NCI-H2107 (cell line): ENCODE results near the gene KIAA0513.

Source experiments
- DNase-seq: peaks from one replicate; lab custom pipeline; 2025; lab: John Stamatoyannopoulos, UW

Gene KIAA0513

DNA sequence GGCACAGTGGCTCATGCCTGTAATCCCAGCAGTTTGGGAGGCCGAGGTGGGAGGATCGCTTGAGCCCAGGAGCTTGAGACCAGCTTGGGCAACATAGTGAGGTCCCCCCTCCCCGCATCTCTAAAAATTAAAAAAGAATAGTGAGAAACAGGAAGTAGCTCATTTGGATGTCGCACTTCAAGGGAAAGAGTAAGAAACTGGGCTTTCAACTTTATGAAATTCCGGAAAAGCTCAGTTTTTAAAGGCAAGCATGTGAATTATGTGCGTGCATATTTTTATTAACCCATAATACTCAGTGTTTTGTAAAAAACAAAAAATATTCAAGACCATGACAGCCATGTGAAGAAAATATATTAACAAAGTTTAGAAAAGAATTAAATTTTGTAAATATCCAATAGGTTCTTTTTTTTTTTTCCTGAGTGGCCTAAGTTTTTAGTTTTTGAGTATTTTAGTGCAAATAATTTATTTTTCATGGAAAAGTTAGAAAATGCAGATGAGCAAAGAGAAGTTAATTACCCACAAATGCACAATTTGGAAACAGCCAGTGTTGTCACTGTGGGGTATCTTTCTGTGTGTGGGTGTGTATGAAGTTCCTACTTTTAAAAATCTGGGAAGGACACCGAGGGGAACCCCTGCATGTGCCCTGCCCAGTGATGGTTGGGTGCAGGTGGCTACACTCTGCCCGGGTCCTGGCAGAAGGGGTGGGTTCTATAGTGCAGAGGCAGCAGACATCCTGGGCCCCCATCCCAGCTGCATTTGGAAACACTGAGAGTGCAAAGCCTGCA is 44.7 kb downstream of the KIAA0513 start:
- no peak for DNase-seq

DNA sequence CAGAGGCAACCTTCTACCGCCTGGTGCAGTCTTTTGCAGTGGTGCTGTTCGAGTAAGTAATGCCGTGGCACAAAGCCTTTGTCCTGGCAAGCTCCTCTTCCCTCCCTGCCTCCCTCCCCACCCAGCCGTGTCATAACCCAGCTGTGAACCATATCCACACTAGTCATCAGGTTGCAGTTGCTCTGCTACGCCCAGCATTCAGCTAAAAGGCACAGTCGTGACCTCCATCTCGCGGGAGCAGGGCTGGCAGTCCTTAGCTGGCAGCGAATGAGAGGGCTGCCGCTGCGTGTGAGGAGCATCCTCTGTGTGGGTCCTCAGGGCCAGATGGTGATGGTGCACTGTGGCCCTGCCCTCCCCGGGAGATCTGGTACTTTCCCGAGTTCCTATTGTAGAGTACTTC is 45.4 kb downstream of the KIAA0513 start:
- DNase-seq = no peak

DNA sequence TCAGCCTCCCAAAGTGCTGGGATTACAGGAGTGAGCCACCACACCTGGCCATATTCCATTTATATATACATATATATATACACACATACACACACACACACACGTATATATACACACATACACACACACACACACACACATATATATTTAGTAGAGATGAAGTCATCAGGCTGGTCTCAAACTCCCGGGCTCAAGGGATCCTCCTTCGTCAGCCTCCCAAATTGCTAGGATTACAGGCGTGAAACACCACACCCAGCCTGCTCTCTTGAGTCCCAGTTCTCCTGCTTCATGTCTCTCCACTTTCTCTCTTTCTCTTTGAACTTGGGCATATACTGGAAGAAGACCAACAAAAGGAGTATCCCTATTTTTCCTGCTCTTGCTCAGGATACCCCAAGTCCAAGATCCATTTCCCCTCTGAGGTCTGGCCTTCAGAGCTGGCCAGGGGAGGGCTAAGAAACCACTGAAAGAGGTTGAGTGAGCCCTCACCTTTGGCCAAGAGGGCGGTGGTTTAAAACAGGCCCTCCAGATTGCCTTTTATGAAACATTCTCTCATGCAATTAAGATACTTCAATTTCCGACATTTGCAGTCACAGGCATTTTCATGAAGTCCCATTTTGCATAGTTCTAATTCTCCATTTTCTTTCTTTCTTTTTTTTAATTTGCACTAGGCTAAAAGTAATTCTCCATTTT is 46.8 kb downstream of the KIAA0513 start:
- no peak for DNase-seq

DNA sequence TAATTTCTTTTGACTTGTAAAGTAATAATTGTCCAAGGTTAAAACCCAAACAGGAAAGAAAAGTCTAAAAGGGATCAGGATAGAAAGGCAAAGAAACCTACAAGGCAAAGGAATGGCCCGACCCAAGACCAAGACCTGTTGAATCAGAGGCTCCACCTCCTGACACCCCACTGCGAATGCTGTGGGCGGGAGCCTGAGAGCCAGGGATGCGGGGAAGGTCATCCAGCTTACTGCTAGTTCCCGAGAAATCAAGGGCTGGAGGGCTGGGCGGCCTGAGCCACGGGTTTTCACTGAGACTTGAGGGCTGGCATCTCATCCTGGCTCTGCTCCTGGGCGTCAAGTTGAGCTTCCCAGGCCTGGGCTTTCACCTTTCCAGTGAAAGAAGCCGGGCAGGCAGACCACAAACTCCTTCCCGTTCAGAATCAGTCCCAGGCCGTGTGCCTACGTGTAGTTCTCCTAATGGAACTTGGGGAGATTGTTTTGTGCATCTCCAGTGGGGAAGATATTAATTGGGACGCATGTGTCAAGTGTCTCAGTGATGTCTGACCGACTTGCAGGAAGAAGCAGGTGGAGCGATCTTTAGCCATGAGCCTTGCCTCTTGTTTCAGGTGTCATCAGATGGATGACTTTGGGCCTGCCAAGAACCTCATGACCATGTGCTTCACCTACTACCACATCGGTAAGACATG is 47.8 kb downstream of the KIAA0513 start:
- no peak for DNase-seq

DNA sequence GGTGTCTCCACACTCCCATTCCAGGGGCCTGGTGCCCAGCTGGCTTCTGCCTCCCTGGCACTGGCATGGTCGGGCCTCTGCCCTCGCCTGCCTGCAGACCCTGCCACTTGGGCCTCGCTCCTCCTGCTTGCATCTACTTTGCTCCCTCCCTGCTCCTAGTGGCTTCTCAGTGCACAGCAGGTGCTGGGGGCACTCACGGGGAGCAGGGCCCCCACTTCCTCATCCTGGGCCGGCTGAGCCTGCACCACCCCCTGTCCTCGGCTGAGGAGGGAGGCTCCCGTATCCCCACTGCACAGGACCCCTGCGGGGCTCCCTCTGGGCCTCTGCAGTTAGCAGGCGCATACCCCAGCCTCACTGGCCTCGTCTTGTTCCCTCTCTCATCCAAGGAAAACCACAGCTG is 49.4 kb downstream of the KIAA0513 start:
- no peak for DNase-seq

DNA sequence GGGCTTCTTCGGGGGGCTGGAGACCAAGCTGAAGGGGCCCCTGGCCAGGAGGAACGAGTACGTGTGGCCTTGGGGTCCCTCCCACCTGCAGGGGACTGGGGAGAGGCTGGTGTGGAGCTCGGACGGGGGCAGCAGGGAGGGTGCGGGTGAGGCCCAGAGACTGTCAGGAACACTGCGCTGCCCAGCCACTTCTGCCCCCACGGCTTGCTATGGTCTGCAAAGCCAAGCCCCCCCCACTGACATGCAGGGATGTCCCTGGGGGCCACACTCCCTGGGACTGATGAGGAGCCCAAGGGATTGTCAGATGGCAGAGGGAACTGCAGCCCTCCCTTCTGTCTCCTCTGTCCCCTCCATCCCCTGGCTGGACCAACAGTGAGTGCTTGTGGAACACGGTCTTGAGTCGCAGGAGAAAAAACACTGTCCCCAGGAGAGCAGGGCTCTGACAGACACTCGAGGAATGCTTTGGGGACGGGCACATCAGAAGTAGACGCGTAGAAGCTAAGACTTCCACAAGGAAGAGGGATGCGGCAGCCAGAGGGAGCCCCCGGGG is 50.1 kb downstream of the KIAA0513 start:
- DNase-seq = no peak

DNA sequence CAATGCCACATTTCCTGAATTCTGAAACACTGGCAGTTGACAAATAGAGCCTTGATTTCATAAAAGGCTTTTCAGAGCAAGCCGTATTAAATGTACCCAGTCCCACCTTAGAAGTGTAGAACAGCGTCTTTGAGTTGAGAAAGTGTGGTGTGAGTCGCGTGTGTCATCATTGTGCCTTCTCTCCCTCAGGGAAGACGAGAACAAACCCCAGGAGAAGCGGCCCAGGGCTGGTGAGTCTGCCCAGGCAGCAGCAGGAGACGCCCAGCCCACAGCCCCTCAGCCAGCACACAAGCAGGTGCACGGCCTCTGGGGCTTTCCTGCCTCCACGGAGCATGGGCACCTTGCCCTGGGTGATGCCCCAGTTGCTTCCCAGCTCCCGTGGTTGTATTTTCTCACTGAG is 50.6 kb downstream of the KIAA0513 start:
- no peak for DNase-seq

DNA sequence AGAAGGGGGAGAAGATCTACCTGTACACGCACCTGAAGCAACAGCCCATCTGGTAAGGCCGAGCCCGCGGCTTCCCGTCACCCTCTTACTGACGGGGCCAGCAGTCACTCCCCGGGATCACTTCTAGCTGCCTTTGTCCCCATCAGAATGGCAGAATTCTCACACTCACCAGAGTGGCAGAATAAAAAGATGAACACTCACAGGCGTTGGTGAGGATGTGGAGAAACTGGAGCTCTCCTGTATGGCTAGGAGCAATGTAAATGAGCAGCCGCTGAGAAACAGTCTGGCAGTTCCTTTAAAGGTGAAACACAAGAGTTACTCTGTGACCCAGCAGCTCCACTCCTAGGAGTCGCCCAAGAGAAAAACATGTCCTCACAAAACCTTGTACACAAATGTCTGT is 51.4 kb downstream of the KIAA0513 start:
- no peak for DNase-seq

DNA sequence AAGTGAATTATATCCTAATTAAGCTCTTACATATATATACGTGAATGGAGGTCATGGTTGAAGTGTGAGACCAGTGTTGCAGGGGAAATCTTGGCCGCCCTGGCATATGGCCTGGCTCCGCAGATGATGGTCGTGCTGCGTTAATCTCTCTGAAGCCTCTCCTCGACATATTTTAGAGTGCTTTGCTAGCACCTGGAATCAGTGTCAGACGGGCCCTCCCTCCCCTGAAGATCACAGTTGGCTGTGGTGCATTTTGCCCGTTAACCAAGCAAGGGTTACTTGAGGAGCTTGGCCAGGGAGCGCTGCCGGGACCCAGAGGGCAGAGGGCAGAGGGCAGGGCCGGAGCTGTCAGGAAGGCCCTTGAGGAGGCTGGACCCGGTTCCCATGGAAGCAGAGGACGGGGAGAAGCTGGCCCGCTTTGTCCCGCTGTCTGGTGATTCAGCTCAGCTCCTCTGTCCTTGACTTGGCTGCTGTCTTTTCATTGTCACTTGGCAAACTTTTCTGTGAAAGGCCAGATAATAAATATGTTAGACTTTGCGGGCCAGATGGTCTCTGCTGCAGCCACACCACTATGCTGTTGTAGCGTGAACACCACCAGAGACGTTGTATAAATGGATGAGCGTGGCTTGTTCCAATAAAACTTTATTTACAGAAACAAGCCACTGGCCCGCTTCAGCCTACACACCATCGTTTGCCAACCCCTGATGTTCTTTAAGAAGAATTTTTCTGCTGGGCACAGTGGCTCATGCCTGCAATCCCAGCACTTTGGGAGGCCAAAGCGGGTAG is 52.4 kb downstream of the KIAA0513 start:
- DNase-seq = no peak

DNA sequence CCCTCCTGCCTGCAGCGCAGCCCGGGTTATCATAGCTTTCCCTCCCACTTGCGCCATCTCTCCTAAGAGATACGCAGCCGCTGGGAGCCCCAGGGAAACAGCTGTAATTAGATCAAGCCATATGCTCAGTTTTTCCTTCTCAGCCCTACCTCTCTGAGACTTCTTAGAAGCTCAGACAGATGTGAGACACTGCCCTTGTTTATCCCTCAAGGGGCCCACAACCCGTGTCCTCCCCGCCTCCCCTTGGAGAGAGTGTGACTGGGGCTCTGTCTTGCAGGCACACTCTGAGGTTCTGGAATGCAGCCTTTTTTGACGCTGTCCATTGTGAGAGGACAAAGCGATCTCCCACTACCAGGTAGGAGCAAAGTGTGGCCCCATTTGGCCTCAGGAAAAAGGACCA is 53.4 kb downstream of the KIAA0513 start:
- DNase-seq = no peak

DNA sequence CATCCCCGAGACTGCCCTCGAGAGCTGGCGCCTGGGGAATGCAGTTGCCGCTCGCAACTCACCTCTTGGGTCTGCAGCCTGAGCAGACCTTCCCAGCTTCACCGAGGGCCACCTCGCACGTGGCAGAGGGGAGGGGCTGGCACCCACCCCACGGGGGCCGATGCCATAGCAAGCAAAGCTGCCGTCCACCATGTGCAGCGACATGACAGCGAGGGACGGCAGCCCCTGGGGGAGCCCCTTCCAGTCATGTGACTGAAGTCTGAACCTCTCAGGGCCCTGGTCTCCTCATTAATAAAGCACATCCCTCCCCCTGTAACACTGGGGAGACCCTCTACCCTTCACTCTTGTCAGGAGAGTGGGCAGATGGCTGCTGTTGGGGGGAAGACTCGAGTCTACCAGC is 54.2 kb downstream of the KIAA0513 start:
- no peak for DNase-seq

DNA sequence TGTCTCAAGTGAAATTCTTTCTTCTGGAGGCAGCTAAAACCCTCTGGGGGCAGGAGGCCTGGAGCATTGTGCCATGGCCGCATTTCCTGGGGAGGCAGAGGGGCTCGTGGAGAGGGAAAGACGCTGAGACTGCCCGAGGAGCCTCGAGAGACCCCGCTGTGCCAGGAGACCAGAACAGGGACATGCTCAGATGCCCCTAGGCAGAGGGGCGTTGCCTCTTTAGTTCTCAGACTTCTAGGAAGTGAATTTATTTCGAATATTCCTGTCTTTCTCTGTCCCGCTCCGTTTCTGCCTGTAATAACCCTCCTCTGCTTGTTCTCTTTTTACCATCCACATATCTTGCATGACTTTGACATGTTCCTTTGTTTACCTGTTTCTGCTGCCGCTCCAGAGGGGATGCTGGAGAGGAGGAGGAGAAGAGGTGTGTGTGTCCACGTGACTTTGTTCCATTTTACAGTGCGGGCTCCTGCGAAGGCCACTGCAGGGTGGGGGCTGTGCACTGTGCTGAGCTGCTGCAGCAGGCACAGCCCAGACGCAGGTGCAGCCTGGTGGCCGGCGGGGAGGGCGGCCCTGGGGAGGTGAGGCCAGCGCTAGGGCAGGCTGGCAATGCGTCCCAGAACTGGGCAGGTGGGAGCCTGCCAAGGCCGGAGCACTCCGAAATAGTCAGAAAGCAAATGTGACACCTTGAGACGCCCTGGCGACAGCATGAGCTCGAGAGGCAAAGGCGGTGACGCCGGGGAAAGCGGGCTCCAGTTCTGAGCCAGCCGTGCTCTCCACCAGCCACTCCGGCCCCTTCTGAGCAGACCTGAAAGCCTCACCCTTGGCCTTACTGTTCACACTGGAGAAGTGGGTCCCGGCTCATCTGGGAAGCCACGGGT is 54.8 kb downstream of the KIAA0513 start:
- peak; percentile 42 for DNase-seq

DNA sequence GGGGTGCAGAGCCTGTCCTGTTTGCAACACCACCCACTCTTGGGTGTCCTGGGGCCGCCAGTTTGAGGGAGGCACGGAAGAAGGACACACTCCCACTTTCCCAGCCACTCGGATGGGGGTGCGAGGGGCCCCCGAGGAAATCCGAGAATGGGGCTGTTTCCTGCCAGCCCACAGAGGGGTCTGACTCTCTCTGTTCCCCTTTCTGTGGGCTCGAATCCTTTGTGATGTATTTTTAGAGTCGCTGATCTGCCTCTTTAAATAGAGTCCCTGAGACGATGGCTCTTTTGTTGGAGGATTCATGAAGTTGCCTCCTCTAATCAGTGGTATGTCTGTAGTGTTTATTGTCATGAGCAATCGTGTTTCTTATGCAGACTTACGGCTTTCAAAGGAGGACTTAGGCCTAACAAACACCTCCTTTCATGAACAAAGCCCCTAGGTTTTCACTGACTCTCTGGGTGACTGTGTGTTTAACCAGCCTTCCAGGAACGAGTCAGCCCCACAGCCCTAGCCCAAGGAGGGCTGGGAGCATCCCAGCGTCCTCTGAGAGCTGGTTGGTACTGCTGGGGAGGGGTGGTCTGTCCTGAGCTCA is 55.5 kb downstream of the KIAA0513 start:
- DNase-seq = no peak

DNA sequence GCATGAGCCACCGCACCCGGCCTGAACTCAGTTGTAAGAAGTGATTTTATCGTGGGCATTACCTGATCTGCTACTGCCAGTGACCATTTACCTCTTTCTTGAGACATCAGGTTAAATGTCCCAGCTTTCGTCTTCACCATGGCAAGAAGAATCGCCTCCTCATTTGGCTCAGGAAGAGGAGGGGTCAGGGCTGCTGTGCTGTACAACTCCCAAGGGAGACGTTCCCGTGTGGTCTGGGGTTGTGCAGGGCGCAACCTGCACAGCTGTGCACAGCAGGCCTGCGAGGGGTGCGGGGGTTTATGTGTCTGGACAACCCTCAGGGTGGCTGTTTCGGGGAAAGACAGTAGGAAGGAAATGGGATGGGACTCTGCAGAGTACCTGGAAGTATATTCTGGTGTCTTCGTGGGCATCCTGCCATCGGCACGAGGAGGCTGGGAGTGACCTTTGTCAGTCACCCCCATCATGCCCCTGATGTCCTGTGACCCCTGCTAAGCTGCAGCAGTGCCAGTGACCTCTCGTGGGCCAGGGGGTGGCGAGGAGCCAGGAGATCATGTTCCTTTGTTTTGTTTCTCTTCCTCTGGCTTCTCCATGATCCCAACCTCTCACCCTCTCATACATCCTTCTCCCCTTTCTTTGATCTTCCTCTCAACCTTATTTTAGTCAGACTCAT is 57.4 kb downstream of the KIAA0513 start:
- DNase-seq = no peak

DNA sequence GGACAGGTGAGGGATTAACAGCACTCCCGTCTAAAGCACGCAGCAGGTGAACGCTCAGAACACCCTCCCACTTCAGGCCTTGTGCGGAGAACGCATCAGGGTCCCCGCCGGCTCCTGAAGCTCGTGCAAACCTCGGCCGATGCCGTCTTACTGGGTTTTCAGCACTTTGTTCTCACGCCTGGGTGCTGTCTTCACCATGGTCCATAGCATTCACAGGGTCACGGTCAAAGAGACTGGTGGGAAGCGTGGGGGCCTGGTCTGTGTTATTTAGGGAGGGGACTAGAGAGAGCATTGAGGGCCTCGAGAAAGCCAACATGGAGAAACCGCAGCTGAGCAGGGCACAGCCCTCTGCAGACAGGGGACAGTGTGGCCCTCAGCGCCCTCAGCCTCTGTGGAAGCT is 58.1 kb downstream of the KIAA0513 start:
- no peak for DNase-seq

DNA sequence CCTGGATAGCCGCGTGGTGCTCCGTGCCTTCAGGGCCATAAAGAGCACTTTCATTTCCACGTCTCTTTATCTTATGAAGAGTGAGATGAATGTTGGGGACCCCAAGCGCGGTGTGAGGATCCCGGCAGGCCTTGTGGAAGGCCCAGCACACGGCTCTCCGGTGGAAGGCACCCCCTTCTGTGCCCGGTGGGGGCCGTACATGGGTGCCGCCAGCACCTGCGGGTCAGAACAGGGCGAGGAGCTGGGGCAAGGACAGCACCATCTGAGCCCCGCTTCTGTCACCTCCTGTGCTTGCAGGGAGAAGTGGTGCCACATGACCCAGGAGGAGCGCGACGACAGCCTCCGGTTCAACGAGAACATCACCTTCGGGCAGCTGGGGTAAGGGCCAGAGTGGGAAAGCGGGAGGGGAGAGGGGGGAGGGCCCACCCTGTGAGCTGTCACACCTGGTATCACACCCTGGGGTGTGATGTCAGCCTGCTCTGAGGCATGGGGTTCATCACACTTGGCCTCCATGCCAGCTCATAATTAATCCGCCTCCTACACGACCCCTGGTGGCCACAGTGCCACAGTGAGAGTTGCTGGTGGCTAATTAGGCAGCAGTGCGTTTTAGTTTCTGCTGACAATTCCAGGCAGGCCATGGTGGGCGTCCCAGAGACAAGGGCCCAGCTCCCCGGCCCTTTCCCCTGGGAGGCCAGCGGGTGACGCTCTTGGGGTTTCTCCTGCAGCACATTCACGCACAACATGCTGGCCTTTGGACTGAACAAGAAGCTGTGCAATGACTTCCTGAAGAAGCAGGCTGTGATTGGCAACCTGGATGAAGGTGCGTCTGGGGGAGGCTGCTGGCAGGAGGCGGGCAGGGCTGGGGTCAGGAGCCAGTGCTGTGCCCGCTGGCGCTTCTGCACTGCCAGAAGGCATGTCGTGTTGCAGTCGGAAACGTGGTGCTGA is 59.0 kb downstream of the KIAA0513 start:
- peak; percentile 27 for DNase-seq

DNA sequence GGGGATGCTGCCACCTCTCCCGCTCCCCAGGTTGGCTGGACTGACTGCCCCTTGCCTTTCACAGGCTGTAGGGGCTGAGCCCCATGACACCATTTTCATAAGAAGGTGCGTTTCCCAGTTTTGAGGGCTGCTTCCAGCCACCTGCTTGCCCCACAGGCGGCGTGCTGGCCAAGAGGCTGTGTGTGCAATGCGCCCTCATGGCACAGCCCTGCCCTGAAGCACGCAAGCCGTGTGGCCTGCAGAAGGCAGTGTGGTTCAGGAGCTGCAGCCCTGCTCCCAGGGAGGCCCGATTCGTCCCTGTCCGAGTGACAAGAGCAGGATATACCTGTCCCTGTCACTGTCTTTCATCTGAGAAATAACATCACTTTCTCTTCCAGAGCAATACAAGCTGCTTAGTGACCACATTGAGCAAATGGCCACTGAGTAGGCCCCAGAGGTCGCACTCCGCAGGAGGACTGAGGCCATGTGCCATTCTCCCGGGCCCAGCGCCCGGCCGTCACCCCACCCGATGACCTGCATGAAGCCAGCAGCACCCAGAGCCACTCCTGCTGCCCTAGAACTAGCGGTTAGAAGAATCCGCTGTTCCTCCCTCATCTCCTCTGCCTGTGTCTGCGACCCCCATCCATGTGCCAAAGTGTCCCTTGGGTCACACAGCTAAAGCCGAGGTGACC is 60.4 kb downstream of the KIAA0513 start:
- DNase-seq = no peak

DNA sequence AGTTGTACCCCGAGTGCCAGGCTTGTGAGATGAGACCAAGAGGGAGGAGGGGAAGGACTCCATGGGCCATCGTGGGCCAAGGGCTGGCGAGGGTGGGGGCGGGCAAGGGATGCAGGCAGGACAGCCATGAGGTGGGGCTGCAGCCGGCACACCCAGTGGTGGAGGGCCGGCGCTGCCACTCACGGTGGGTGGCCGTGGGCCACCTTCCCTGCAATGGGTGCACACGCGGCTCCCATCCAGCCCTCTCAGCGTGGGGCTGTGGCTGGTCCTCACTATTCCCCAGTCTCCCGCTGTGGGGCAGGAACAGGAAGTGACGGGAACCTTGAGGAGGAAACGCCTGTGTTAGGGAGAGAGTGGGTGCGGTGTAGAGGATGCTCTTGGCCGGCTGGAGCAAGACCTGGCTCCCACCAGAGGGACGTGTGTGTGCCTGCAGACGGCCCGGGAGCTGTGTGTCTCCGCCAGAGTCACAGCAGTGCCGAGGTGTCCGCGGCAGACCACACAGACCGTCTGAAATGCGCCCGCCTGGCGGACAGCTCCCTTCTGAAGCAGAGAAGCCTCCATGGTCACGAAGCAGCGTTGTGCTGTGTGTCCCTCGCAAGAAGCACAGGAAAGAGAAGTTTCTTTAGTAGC is 61.1 kb downstream of the KIAA0513 start:
- DNase-seq = no peak
